Uterus (tissue), 4 donors: ENCODE measurements around the gene PLXDC2. TPM values are rescaled to one million over a fixed set of nuclear protein-coding genes. Genes with fewer than 3 reads are reported as not detected.
"Not testable (repeated sequence)": the region's sequence is repeated elsewhere in the genome, so short reads cannot be mapped to it uniquely, and the experiment has no call there.

Experiments
- DNase-seq, 2 donors: peaks; one replicate each; pipeline ENCODE4 v3.0.0-alpha.2; 2019 to 2020
- H3K27ac ChIP-seq, 2 donors: fragments of 200-600 bp; sonication (generic); 1 replicate in 1 of 2; 2 replicates in 1 of 2; pipeline ENCODE4 v1.5.1; 2016 to 2018
- H3K27me3 ChIP-seq, 2 donors: fragments of 200-600 bp; sonication (generic); one replicate each; pipeline ENCODE4 v1.5.1; 2018 to 2019; ENCODE audit warnings: control low read depth in 1 of 2
- H3K36me3 ChIP-seq, 2 donors: fragments of 200-600 bp; sonication (generic); one replicate each; pipeline ENCODE4 v1.5.1; 2019; ENCODE audit warnings: control low read depth in 1 of 2
- H3K4me1 ChIP-seq, 2 donors: fragments of 200-600 bp; sonication (generic); one replicate each; pipeline ENCODE4 v1.5.1; 2018 to 2019; ENCODE audit warnings: control low read depth in 1 of 2
- H3K4me3 ChIP-seq, 2 donors: fragments of 200-600 bp; sonication (generic); 1 replicate in 1 of 2; 2 replicates in 1 of 2; pipeline ENCODE4 v1.5.1; 2018 to 2019; ENCODE audit warnings: mild to moderate bottlenecking in 1 of 2
- H3K9me3 ChIP-seq, 2 donors: fragments of 200-600 bp; sonication (generic); one replicate each; pipeline ENCODE4 v1.5.1; 2019; ENCODE audit warnings: control low read depth in 1 of 2
- POLR2A ChIP-seq, 2 donors: fragments of 450-650 bp; IDR thresholded peaks; one replicate each; pipeline ENCODE4 v1.6.1; 2016; ENCODE audit warnings: antibody characterized with exemption in 2 of 2, mild to moderate bottlenecking in 1 of 2, moderate library complexity in 1 of 2
- intact Hi-C: fragments of 100-400 bp; cut with DNase I; formaldehyde crosslinking; loops from one replicate; pipeline ENCODE4 v1.15.1; 2023; ENCODE audit warnings: low total_unique reads
- total RNA-seq, 4 donors: library from RNA; depleted of rRNA in 3 of 4; stranded (reverse); fragments of >200 nt in 3 of 4; gene quantifications; one replicate each; pipeline versions ENCODE4 v1.1.0 to v1.2.4, GENCODE V29; 2014 to 2023
- TF ChIP-seq, protein P1 (sequence below), 4 experiments: fragments of 200-600 bp in 2 of 4; fragments of 450-650 bp in 2 of 4; sonication (generic) in 2 of 4; IDR thresholded peaks; one replicate each; pipeline ENCODE4 v1.5.1; 2016 to 2019; ENCODE audit warnings: antibody characterized with exemption in 4 of 4, mild to moderate bottlenecking in 2 of 4, moderate library complexity in 1 of 4
- donor health status: DM: yes; HTN: yes; CAD: no.

Gene PLXDC2
- 10 to 100 TPM; 39.4 to 59.2 (median 52.2) TPM for total RNA-seq

DNA sequence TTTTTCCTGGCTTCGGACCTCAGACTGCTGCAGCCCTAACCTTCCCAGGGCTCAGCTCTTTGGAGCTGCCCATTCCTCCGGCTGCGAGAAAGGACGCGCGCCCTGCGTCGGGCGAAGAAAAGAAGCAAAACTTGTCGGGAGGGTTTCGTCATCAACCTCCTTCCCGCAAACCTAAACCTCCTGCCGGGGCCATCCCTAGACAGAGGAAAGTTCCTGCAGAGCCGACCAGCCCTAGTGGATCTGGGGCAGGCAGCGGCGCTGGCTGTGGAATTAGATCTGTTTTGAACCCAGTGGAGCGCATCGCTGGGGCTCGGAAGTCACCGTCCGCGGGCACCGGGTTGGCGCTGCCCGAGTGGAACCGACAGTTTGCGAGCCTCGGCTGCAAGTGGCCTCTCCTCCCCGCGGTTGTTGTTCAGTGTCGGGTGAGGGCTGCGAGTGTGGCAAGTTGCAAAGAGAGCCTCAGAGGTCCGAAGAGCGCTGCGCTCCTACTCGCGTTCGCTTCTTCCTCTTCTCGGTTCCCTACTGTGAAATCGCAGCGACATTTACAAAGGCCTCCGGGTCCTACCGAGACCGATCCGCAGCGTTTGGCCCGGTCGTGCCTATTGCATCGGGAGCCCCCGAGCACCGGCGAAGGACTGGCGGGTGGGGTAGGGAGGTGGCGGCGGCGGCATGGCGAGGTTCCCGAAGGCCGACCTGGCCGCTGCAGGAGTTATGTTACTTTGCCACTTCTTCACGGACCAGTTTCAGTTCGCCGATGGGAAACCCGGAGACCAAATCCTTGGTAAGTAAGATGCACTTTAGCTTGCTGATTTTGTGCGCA lies at the start of gene PLXDC2:
Gene PLXDC2, plus strand, starts transcription at position 22 of the 820 bp plus-strand sequence.
- no peaks in the 10 kb centered on the region for H3K9me3 ChIP-seq
- peak within 1 kb of the TSS; percentile 87 to 88 for H3K27ac ChIP-seq
- DNase-seq: peak; percentile 45 to 62
- H3K27me3 ChIP-seq: no peaks in the 10 kb centered on the region
- peak within 1 kb of the TSS; percentile 72 to 73 for H3K4me3 ChIP-seq
- no peaks in the 10 kb centered on the region for H3K36me3 ChIP-seq
- intact Hi-C loops: no loop called here
- TF ChIP-seq, protein P1, sequence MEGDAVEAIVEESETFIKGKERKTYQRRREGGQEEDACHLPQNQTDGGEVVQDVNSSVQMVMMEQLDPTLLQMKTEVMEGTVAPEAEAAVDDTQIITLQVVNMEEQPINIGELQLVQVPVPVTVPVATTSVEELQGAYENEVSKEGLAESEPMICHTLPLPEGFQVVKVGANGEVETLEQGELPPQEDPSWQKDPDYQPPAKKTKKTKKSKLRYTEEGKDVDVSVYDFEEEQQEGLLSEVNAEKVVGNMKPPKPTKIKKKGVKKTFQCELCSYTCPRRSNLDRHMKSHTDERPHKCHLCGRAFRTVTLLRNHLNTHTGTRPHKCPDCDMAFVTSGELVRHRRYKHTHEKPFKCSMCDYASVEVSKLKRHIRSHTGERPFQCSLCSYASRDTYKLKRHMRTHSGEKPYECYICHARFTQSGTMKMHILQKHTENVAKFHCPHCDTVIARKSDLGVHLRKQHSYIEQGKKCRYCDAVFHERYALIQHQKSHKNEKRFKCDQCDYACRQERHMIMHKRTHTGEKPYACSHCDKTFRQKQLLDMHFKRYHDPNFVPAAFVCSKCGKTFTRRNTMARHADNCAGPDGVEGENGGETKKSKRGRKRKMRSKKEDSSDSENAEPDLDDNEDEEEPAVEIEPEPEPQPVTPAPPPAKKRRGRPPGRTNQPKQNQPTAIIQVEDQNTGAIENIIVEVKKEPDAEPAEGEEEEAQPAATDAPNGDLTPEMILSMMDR (IDR thresholded peaks at IDR 0.05): no peak
- no peak for TF ChIP-seq POLR2A (IDR thresholded peaks at IDR 0.05)
- H3K4me1 ChIP-seq: no peaks in the 10 kb centered on the region

DNA sequence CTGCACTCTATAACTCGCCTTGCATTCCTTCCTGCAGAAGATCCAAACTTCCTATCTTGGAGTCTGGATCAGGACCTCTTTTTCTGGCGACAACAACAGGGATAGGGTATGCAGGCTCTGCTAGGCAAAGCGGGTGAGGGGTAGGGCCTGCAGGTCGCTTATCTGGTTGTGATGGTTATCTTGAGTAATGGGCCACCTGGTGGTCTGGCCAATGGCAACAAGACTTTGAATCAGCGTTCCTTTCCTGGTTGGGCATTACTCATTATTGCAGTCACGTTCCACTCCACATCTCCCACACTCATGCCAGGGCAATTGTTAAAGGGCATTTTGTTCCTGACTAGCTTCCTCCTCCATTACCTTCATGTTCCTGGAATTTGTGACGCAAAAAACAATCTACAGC lies 48.4 kb upstream of the PLXDC2 start:
- Histone ChIP-seq H3K36me3 (no peaks in the 10 kb centered on the region), H3K27me3 (no peaks in the 10 kb centered on the region), H3K4me3 (no peak overlapping the region), H3K9me3 (no peaks in the 10 kb centered on the region), H3K27ac (no peak overlapping the region), H3K4me1 (no peaks in the 10 kb centered on the region)
- no peak for TF ChIP-seq POLR2A (IDR thresholded peaks at IDR 0.05)
- TF ChIP-seq, protein P1 (IDR thresholded peaks at IDR 0.05): no peak
- intact Hi-C loops: no loop called here
- DNase-seq: no peak

DNA sequence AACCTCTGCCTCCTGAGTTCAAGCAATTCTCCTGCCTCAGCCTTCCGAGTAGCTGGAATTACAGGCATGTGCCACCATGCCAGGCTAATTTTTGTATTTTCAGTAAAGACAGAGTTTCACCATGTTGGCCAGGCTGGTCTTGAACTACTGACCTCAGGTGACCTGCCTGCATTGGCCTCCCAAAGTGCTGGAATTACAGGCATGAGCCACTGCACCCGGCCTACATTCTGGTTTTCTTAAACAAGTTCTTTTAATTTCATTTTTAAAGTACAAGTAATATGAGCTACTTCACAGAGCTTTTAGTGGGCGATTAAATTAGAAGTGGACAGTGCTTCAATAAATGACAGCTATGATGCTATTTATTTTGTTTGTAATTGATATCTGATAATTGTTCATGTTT lies 46.4 kb upstream of the PLXDC2 start:
- intact Hi-C loops, H3K9me3 ChIP-seq, H3K27me3 ChIP-seq, H3K4me1 ChIP-seq, H3K36me3 ChIP-seq, H3K4me3 ChIP-seq, DNase-seq, H3K27ac ChIP-seq: not testable (repeated sequence)

DNA sequence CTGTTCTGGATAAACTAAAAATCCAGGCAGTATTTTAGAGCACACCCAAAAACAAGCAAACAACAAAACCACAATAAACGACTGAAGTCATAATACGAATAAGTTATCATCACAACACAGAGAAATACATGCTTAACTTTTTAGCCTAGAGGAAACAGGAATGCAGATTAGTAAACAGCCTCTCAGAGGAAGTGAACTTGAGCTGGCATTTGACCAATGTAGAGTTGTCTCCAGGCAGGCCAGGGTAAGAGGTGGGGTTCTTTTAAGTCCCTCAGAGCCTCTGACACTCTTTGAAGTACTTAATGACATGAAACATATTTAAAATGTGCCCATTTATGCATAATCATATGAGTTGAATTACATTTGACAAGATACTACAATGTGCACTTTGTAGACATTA lies 43.3 kb upstream of the PLXDC2 start:
- Histone ChIP-seq H3K36me3 (no peaks in the 10 kb centered on the region), H3K4me1 (no peaks in the 10 kb centered on the region), H3K27ac (no peak overlapping the region), H3K9me3 (no peaks in the 10 kb centered on the region), H3K4me3 (no peak overlapping the region), H3K27me3 (no peaks in the 10 kb centered on the region)
- no peak for DNase-seq
- TF ChIP-seq, protein P1 (IDR thresholded peaks at IDR 0.05): no peak
- TF ChIP-seq POLR2A (IDR thresholded peaks at IDR 0.05): no peak
- intact Hi-C loops: no loop called here

DNA sequence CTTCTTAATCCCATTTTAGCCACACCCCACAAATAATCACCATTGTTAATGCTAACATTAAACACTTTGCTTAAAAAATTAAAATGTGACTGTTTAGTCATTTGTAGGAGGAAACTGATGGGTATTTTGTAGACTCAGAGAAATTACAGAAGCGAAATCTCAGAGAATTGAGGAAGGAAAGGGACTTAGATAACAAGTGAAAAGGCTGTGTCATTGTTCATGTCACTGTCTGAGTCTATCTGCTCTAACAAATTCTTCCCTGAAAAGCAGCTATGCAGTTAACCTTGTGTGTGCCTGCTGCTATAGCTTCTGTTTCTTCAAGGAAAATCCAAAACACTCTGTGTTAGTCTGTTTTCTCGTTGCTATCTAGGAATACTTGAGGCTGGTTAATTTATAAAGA lies 40.9 kb upstream of the PLXDC2 start:
- no peaks in the 10 kb centered on the region for H3K9me3 ChIP-seq
- intact Hi-C loops: no loop called here
- H3K4me1 ChIP-seq: no peaks in the 10 kb centered on the region
- H3K4me3 ChIP-seq: no peak overlapping the region
- H3K27ac ChIP-seq: no peak overlapping the region
- no peaks in the 10 kb centered on the region for H3K27me3 ChIP-seq
- no peak for DNase-seq
- H3K36me3 ChIP-seq: no peaks in the 10 kb centered on the region
- no peak for TF ChIP-seq POLR2A (IDR thresholded peaks at IDR 0.05)
- TF ChIP-seq, protein P1 (IDR thresholded peaks at IDR 0.05): no peak
